Ishikawa (cell line): ENCODE measurements around the gene COPS9.

Experiments used
- CEBPB ChIP-seq: IDR thresholded peaks from 2 replicates; pipeline ENCODE4 v1.6.1; 2012
- CREB1 ChIP-seq: IDR thresholded peaks from 2 replicates; pipeline ENCODE4 v1.6.1; 2012; ENCODE audit warnings: low read depth
- EGR1 ChIP-seq: IDR thresholded peaks from 2 replicates; pipeline ENCODE4 v1.6.1; 2012
- EP300 ChIP-seq: IDR thresholded peaks from 2 replicates; pipeline ENCODE4 v1.6.1; 2012; ENCODE audit warnings: borderline replicate concordance
- FOXM1 ChIP-seq: IDR thresholded peaks from 2 replicates; pipeline ENCODE4 v1.6.1; 2012; ENCODE audit warnings: low read depth, borderline replicate concordance
- NFIC ChIP-seq: IDR thresholded peaks from 2 replicates; pipeline ENCODE4 v1.6.1; 2012
- RAD21 ChIP-seq: IDR thresholded peaks from 2 replicates; pipeline ENCODE4 v1.6.1; 2012; ENCODE audit warnings: low read depth
- TAF1 ChIP-seq: IDR thresholded peaks from 2 replicates; pipeline ENCODE4 v1.6.1; 2012; ENCODE audit warnings: low read depth, mild to moderate bottlenecking
- TCF12 ChIP-seq: IDR thresholded peaks from 2 replicates; pipeline ENCODE4 v1.6.1; 2012; ENCODE audit warnings: low read depth
- TEAD4 ChIP-seq: IDR thresholded peaks from 2 replicates; pipeline ENCODE4 v1.6.1; 2012
- YY1 ChIP-seq: IDR thresholded peaks from 2 replicates; pipeline ENCODE4 v1.6.1; 2012; ENCODE audit warnings: low read depth
- ZBTB7A ChIP-seq: IDR thresholded peaks from 2 replicates; pipeline ENCODE4 v1.6.1; 2012; ENCODE audit warnings: low read depth
- TF ChIP-seq, protein P1 (sequence below): IDR thresholded peaks from 2 replicates; pipeline ENCODE4 v1.6.1; 2012
- TF ChIP-seq, protein P2 (sequence below): IDR thresholded peaks from 2 replicates; pipeline ENCODE4 v1.6.1; 2012; ENCODE audit warnings: low read depth, mild to moderate bottlenecking
- TF ChIP-seq, protein P3 (sequence below): IDR thresholded peaks from 2 replicates; pipeline ENCODE4 v1.6.1; 2012

COPS9 gene

DNA sequence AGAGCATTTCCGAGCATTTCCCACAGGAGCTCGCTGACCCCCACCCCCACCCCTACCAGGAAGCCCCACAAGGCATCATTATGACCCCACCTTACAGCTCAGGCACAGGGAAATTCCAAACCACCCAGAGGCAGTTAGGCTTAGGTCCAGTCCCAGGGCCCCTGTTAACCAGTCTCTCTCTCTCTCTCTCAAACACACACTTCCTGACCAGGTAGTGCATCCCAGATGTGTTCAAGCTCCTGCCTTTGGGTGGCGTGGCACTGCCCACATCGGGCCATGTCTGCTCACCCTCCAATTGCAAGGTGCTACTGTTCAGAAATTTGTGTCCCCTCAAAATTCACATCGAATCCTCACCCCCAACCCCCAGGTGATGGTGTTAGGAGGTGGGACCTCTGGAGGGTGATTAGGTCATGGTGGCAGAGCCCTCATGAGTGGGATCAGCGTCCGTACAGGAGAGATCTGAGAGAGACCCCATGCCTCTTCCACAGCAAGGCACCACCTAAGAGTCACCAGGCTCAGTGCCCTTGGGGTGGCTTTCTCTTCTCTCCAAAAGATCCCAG is 8.8 kb downstream of the COPS9 start:
- TF ChIP-seq, protein P1, sequence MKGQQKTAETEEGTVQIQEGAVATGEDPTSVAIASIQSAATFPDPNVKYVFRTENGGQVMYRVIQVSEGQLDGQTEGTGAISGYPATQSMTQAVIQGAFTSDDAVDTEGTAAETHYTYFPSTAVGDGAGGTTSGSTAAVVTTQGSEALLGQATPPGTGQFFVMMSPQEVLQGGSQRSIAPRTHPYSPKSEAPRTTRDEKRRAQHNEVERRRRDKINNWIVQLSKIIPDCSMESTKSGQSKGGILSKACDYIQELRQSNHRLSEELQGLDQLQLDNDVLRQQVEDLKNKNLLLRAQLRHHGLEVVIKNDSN = no peak
- TF ChIP-seq YY1 (no peak), RAD21 (no peak), ZBTB7A (no peak), TEAD4 (no peak), CEBPB (no peak), NFIC (no peak), FOXM1 (no peak), TAF1 (no peak), EP300 (no peak), TCF12 (no peak), EGR1 (no peak)
- TF ChIP-seq, protein P2, sequence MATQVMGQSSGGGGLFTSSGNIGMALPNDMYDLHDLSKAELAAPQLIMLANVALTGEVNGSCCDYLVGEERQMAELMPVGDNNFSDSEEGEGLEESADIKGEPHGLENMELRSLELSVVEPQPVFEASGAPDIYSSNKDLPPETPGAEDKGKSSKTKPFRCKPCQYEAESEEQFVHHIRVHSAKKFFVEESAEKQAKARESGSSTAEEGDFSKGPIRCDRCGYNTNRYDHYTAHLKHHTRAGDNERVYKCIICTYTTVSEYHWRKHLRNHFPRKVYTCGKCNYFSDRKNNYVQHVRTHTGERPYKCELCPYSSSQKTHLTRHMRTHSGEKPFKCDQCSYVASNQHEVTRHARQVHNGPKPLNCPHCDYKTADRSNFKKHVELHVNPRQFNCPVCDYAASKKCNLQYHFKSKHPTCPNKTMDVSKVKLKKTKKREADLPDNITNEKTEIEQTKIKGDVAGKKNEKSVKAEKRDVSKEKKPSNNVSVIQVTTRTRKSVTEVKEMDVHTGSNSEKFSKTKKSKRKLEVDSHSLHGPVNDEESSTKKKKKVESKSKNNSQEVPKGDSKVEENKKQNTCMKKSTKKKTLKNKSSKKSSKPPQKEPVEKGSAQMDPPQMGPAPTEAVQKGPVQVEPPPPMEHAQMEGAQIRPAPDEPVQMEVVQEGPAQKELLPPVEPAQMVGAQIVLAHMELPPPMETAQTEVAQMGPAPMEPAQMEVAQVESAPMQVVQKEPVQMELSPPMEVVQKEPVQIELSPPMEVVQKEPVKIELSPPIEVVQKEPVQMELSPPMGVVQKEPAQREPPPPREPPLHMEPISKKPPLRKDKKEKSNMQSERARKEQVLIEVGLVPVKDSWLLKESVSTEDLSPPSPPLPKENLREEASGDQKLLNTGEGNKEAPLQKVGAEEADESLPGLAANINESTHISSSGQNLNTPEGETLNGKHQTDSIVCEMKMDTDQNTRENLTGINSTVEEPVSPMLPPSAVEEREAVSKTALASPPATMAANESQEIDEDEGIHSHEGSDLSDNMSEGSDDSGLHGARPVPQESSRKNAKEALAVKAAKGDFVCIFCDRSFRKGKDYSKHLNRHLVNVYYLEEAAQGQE = no peak
- TF ChIP-seq, protein P3, sequence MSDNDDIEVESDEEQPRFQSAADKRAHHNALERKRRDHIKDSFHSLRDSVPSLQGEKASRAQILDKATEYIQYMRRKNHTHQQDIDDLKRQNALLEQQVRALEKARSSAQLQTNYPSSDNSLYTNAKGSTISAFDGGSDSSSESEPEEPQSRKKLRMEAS = no peak

DNA sequence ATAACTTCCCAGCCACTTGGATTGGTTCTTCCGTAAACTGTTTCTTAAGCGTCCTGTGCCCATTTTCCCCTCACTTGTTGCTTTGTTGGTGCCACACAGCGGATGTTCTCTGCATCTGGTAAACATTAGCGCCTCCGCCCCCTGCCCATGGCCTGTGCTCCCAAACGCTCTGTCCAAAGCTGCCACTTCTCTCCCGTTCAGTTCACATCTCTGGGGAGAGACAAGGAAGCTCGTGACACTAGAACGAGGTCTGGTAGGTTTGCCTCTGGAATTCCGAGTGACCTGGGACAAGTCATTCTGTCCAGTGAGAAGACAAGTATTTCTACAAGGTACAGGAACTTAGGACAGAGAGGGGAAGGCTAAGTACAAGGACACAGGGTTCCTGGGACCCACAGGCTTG is 9.4 kb downstream of the COPS9 start:
- TF ChIP-seq EGR1 = no peak

DNA sequence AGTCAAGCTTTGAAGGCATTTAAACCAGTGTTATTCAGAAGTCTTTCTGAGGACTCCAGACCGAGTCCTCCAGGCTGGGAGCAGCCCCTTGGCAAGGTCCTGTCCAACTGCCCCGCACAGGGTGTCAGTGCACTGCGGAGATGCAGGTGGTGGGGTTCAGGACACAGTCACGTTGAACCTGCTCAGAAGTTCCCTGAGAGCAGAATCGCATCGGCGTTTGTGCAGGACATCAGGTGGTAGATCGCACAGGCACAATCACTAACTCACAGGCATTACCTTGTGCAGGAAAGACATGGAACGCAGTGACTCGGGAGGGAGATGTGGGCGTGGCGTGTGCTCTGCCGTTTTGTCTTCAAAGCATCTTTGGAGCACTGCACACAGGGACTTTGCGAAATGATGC is 10.4 kb downstream of the COPS9 start:
- no peak for TF ChIP-seq CREB1
- no peak for TF ChIP-seq EGR1
- no peak for TF ChIP-seq FOXM1
- no peak for TF ChIP-seq NFIC
- TF ChIP-seq TCF12 = no peak
- no peak for TF ChIP-seq TAF1
- no peak for TF ChIP-seq TEAD4
- TF ChIP-seq CEBPB = no peak
- no peak for TF ChIP-seq RAD21
- no peak for TF ChIP-seq ZBTB7A
- TF ChIP-seq, protein P1 = no peak
- no peak for TF ChIP-seq YY1
- TF ChIP-seq, protein P2 = no peak
- TF ChIP-seq, protein P3 = no peak
- TF ChIP-seq EP300 = no peak

DNA sequence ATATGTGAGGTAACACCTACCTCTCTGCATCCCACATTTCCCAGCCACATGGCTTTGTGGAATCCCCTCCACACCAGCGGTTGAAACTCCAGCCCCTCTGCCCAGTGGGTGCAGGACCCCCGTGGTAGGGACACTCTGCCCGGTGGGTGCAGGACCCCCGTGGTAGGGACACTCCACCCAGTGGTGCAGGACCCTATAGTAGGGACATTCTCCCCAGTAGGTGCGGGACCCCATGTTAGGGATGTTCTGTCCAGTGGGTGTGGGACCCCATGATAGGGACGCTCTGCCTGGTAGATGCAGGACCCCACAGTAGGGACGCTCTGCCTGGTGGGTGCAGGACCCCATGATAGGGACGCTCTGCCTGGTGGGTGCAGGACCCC is 11.5 kb downstream of the COPS9 start:
- TF ChIP-seq NFIC (no peak), EGR1 (no peak), ZBTB7A (no peak), CREB1 (no peak), CEBPB (no peak), TAF1 (no peak), TEAD4 (no peak), EP300 (no peak), RAD21 (no peak), YY1 (no peak)
- TF ChIP-seq, protein P1 = no peak
- TF ChIP-seq, protein P3 = no peak
- TF ChIP-seq, protein P2 = no peak
